ENCODE data around the gene CELSR1. TPM values are rescaled to one million over a fixed set of nuclear protein-coding genes. Genes with fewer than 3 reads are reported as not detected.

Gene CELSR1
- total RNA-seq, 1 experiment from 2014 or later, result 19.6 TPM

DNA sequence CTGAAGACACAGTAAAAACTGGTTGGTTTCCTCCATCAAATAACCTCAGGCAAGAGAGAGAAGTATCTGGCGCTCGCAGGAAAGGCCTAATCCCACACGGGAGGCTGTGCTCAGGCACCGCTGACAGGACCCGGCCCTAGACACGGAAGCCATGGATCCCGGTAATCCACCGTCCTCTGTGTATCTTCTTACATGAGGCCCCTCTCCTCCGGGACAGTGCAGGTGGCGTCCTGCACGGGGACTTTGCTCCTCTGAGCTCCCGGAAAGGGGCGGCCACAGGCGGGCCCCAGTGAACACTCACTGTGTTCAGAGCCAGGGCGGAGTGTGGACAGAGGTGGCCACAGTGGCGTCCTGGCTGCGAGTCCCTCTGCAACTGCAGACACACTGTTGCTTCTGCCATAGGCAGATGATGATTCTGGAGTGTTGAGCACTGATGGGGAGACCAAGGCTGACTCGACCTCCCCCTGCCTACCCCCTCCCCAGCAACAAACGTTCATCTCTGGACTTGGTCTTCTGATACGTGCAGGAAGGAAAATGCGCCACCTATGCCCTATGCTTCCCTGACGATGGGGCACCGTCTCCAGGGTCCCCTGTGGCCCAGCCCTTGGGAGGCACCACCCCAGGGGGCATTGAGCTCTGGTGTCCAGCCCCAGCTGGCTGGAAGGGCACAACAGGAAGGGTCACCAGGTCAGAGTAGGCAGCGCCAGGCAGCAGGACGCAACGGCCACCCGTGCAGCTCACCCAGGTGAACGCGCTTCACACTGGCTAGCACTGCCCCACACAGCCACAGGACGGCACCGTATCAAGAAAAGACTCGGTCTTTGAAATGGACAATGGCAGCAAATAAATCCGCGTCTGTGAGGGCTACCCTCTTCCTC is 106.2 kb downstream of the CELSR1 start:
- no TSS peak for BruUV-seq (replicated peaks)
- Histone ChIP-seq H3K9ac (ENCODE audit: low read length) (no peak overlapping the region), H3K4me3 (replicated peaks in 1 of 2; ENCODE audit: low read depth in 1 of 2, low read length in 2 of 2) (no peak overlapping the region), H3K79me2 (ENCODE audit: insufficient read depth, low read length) (no peaks in the 10 kb centered on the region), H3K36me3 (ENCODE audit: control insufficient read depth in 1 of 2, insufficient read depth in 2 of 2, low read length in 2 of 2) (no peaks in the 10 kb centered on the region; a peak in 1 of 4 replicates), H3K27me3 (ENCODE audit: insufficient read depth, low read length) (no peaks in the 10 kb centered on the region), H3K9me2 (ENCODE audit: insufficient read depth) (no peaks in the 10 kb centered on the region), H3K4me1 (ENCODE audit: control insufficient read depth in 1 of 2, insufficient read depth in 2 of 2, low read length in 2 of 2) (no peaks in the 10 kb centered on the region), H3K27ac (ENCODE audit: low read depth, low read length) (no peak overlapping the region), H3K9me3 (ENCODE audit: control insufficient read depth in 1 of 2, insufficient read depth in 1 of 2, low read depth in 1 of 2, low read length in 2 of 2) (no peaks in the 10 kb centered on the region), H2AFZ (ENCODE audit: low read depth, low read length, poor library complexity, severe bottlenecking) (no peak overlapping the region), H4K20me1 (ENCODE audit: insufficient read depth) (no peaks in the 10 kb centered on the region), H3K4me2 (ENCODE audit: low read length) (no peak overlapping the region)
- ATAC-seq (no peak), DNase-seq (ENCODE audit: low read depth, low spot score) (no peak)
- TF ChIP-seq EZH2 (IDR thresholded peaks at IDR 0.05) (no peak), ELF1 (IDR thresholded peaks at IDR 0.05; ENCODE audit: borderline replicate concordance, low read depth) (no peak), FOSL1 (IDR thresholded peaks at IDR 0.05; ENCODE audit: low read depth) (no peak)
- ChIA-PET CTCF (no interaction called here), POLR2A (no interaction called here), RAD21 (ENCODE audit: low non-redundant PET in 1 of 2, low total read pairs in 2 of 2, uncharacterized antibody in 2 of 2, unreplicated experiment in 2 of 2) (no interaction called here)
- intact Hi-C loops (cut with micrococcal nuclease), result no loop called here

DNA sequence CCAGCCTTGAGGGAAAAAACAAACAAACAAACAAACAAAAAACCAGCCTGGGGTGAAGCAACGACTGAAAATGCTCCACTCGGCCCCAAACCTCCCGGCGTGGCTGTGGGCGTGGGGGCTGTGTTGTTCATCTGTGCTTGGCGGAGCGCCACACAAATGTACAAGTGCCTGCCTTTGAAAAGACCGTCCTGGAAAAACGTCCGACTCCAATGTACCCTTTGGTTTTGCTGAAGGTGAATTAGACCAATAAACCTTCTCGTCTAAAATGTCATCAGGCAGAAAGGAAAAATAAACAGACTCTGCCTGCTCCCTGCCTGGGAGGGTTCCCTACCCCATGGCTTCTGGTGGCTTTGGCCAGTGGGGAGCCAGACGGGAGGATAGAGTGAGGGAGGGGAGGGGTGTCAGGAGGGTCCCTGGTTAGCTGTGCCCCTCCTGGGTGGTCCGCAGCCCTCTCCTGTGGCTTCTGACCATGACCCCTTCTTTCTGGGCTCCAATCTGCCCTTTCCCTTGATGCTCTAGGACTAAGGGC is 108.0 kb downstream of the CELSR1 start:
- CTCF ChIA-PET, result no interaction called here
- no peak overlapping the region for H3K27ac ChIP-seq (ENCODE audit: low read depth, low read length)
- RAD21 ChIA-PET (ENCODE audit: low non-redundant PET in 1 of 2, low total read pairs in 2 of 2, uncharacterized antibody in 2 of 2, unreplicated experiment in 2 of 2), result no interaction called here

More for the DNA sequence above, 108.0 kb downstream of the CELSR1 start:
- POLR2A ChIA-PET, result no interaction called here
- no peak for TF ChIP-seq EZH2phosphoT487 (IDR thresholded peaks at IDR 0.05; ENCODE audit: borderline replicate concordance)
- no peak for TF ChIP-seq EGR1 (IDR thresholded peaks at IDR 0.05; ENCODE audit: low read depth)
- H3K4me1 ChIP-seq (ENCODE audit: control insufficient read depth in 1 of 2, insufficient read depth in 2 of 2, low read length in 2 of 2), result no peaks in the 10 kb centered on the region
- no peaks in the 10 kb centered on the region for H3K9me2 ChIP-seq (ENCODE audit: insufficient read depth)
- no peak overlapping the region for H2AFZ ChIP-seq (ENCODE audit: low read depth, low read length, poor library complexity, severe bottlenecking)
- H3K36me3 ChIP-seq (ENCODE audit: control insufficient read depth in 1 of 2, insufficient read depth in 2 of 2, low read length in 2 of 2), result 0 out of 4 replicates have a peak, but pooled peaks cover 0 to 5% of the 10 kb centered on the region in 2 experiments
- no peak for ATAC-seq
- no peaks in the 10 kb centered on the region for H4K20me1 ChIP-seq (ENCODE audit: insufficient read depth)
- no peaks in the 10 kb centered on the region for H3K9me3 ChIP-seq (ENCODE audit: control insufficient read depth in 1 of 2, insufficient read depth in 1 of 2, low read depth in 1 of 2, low read length in 2 of 2)
- no peak overlapping the region for H3K4me2 ChIP-seq (ENCODE audit: low read length)
- H3K79me2 ChIP-seq (ENCODE audit: insufficient read depth, low read length), result no peaks in the 10 kb centered on the region
- no peak for DNase-seq (ENCODE audit: low read depth, low spot score)
- no peak overlapping the region for H3K4me3 ChIP-seq (replicated peaks in 1 of 2; ENCODE audit: low read depth in 1 of 2, low read length in 2 of 2)
- no TSS peak for BruUV-seq (replicated peaks)
- no peak overlapping the region for H3K9ac ChIP-seq (ENCODE audit: low read length)
- intact Hi-C loops (cut with micrococcal nuclease), result no loop called here
- H3K27me3 ChIP-seq (ENCODE audit: insufficient read depth, low read length), result no peaks in the 10 kb centered on the region
